ENCODE results near the gene MTMR12. TPM values are rescaled to one million over a fixed set of nuclear protein-coding genes. Genes with fewer than 3 reads are reported as not detected.
"Not testable (repeated sequence)": the region's sequence is repeated elsewhere in the genome, so short reads cannot be mapped to it uniquely, and the experiment has no call there.

The MTMR12 gene
- total and polyA plus RNA-seq, 2 donors (not counting 1 experiment from before 2014, with no cell fraction given), result 18.5 to 18.6 TPM

DNA sequence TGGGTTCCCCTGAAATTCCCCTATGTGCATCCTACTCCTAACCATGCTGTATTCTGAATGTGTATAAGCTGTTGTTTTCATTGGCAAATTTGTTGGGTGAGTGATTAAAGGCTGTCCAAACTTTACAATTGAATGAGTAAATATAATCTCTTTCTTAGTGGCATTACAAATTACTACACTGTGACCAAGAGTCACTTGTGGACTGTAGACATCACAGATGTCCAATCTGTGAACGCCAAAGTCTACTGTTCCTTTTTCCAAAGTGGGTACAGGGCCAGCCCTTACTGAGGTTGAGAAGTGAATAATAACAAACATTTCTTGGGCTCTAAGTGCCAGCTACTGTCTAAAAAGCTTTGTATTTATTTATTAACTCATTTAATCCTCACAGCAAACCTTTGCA, 29.7 kb downstream of the MTMR12 start:
- no peaks in the 10 kb centered on the region for H3K36me3 ChIP-seq (ENCODE audit: control insufficient read depth, insufficient read depth, low read length)
- TF ChIP-seq EZH2 (IDR thresholded peaks at IDR 0.05; ENCODE audit: low read length, missing control alignments) (no peak), CTCF (conservative IDR thresholded peaks at IDR 0.05 in 1 of 2, IDR thresholded peaks at IDR 0.05 in 1 of 2; ENCODE audit: low read depth in 1 of 2, low read length in 2 of 2) (no peak)
- no peak for DNase-seq (ENCODE audit: low read depth in 2 of 2)
- no peak overlapping the region for H3K9ac ChIP-seq (ENCODE audit: insufficient read depth, low read length)
- no peak overlapping the region for H2AFZ ChIP-seq (ENCODE audit: low read length)
- H4K20me1 ChIP-seq (ENCODE audit: control insufficient read depth, extremely low read depth, insufficient read depth, low read length), result no peaks in the 10 kb centered on the region
- no peaks in the 10 kb centered on the region for H3K27me3 ChIP-seq (ENCODE audit: control insufficient read depth, insufficient read depth, low read length)
- peaks cover 4% of the 10 kb centered on the region for H3K4me1 ChIP-seq (ENCODE audit: control insufficient read depth, extremely low read depth, insufficient read depth, low read length)
- H3K79me2 ChIP-seq (ENCODE audit: control insufficient read depth, insufficient read depth, low read length), result peaks cover 1% of the 10 kb centered on the region
- H3K9me3 ChIP-seq (ENCODE audit: control insufficient read depth, insufficient read depth, low read depth, low read length), result no peaks in the 10 kb centered on the region
- H3K4me3 ChIP-seq (replicated peaks in 1 of 4; ENCODE audit: control extremely low read depth in 1 of 4, insufficient read depth in 1 of 4, low read depth in 3 of 4, low read length in 4 of 4), result no peak overlapping the region
- no peak overlapping the region for H3K4me2 ChIP-seq (ENCODE audit: extremely low read depth, insufficient read depth, low read length)
- H3K27ac ChIP-seq (ENCODE audit: insufficient read depth, low read length), result no peak overlapping the region

- H3K27me3 ChIP-seq (ENCODE audit: control insufficient read depth, insufficient read depth, low read length), result no peaks in the 10 kb centered on the region
- H3K9ac ChIP-seq (ENCODE audit: insufficient read depth, low read length), result no peak overlapping the region
- no peak for DNase-seq (ENCODE audit: low read depth in 2 of 2)
- H3K4me3 ChIP-seq (replicated peaks in 1 of 4; ENCODE audit: control extremely low read depth in 1 of 4, insufficient read depth in 1 of 4, low read depth in 3 of 4, low read length in 4 of 4), result no peak overlapping the region
- H3K4me2 ChIP-seq (ENCODE audit: extremely low read depth, insufficient read depth, low read length), result no peak overlapping the region
- peaks cover 6% of the 10 kb centered on the region for H3K4me1 ChIP-seq (ENCODE audit: control insufficient read depth, extremely low read depth, insufficient read depth, low read length)
- TF ChIP-seq CTCF (conservative IDR thresholded peaks at IDR 0.05 in 1 of 2, IDR thresholded peaks at IDR 0.05 in 1 of 2; ENCODE audit: low read depth in 1 of 2, low read length in 2 of 2) (no peak), EZH2 (IDR thresholded peaks at IDR 0.05; ENCODE audit: low read length, missing control alignments) (no peak)
- no peak overlapping the region for H2AFZ ChIP-seq (ENCODE audit: low read length)
- H3K36me3 ChIP-seq (ENCODE audit: control insufficient read depth, insufficient read depth, low read length), result no peaks in the 10 kb centered on the region
- H3K9me3 ChIP-seq (ENCODE audit: control insufficient read depth, insufficient read depth, low read depth, low read length), result no peaks in the 10 kb centered on the region
- no peak overlapping the region for H3K27ac ChIP-seq (ENCODE audit: insufficient read depth, low read length)
- H3K79me2 ChIP-seq (ENCODE audit: control insufficient read depth, insufficient read depth, low read length), result peaks cover 1% of the 10 kb centered on the region
- no peaks in the 10 kb centered on the region for H4K20me1 ChIP-seq (ENCODE audit: control insufficient read depth, extremely low read depth, insufficient read depth, low read length)
Observed at GRCh38 chr5:32282633-32283032, 30.1 kb downstream of the MTMR12 start.

- H3K9ac ChIP-seq (ENCODE audit: insufficient read depth, low read length); H3K36me3 ChIP-seq (ENCODE audit: control insufficient read depth, insufficient read depth, low read length); H4K20me1 ChIP-seq (ENCODE audit: control insufficient read depth, extremely low read depth, insufficient read depth, low read length); H3K27me3 ChIP-seq (ENCODE audit: control insufficient read depth, insufficient read depth, low read length); H3K9me3 ChIP-seq (ENCODE audit: control insufficient read depth, insufficient read depth, low read depth, low read length); H3K27ac ChIP-seq (ENCODE audit: insufficient read depth, low read length); DNase-seq (ENCODE audit: low read depth in 2 of 2); H3K4me3 ChIP-seq (replicated peaks in 1 of 4; ENCODE audit: control extremely low read depth in 1 of 4, insufficient read depth in 1 of 4, low read depth in 3 of 4, low read length in 4 of 4); H3K4me1 ChIP-seq (ENCODE audit: control insufficient read depth, extremely low read depth, insufficient read depth, low read length); H3K4me2 ChIP-seq (ENCODE audit: extremely low read depth, insufficient read depth, low read length); H2AFZ ChIP-seq (ENCODE audit: low read length); H3K79me2 ChIP-seq (ENCODE audit: control insufficient read depth, insufficient read depth, low read length): not testable (repeated sequence)
Observed at GRCh38 chr5:32281378-32282133, 31.2 kb downstream of the MTMR12 start.

Data from fibroblast of lung (primary cell).